HG02943 (cell line): Measurements from ENCODE around the gene PITRM1.
"Not testable (repeated sequence)": the region's sequence is repeated elsewhere in the genome, so short reads cannot be mapped to it uniquely, and the experiment has no call there.

ENCODE experiments used
- ATAC-seq: cut with Tn5 transposase; IDR thresholded peaks from one replicate; pipeline ENCODE4 v1.9.1; 2021; ENCODE audit warnings: mild to moderate bottlenecking, low read depth, moderate library complexity; ENCODE audit not compliant: unreplicated experiment

PITRM1 gene

GRCh38 chr10:3106928-3107425 is 65.6 kb downstream of the PITRM1 start:
- ATAC-seq: no peak

GRCh38 chr10:3106328-3106727 is 66.3 kb downstream of the PITRM1 start:
- ATAC-seq: not testable (repeated sequence)

GRCh38 chr10:3105905-3106304 is 66.7 kb downstream of the PITRM1 start:
- ATAC-seq: no peak

- no peak for ATAC-seq
Observed at GRCh38 chr10:3105166-3105565, 67.4 kb downstream of the PITRM1 start.

GRCh38 chr10:3104251-3104918 is 68.2 kb downstream of the PITRM1 start:
- no peak for ATAC-seq

- ATAC-seq: no peak
Observed at GRCh38 chr10:3103646-3104045, 68.9 kb downstream of the PITRM1 start.

GRCh38 chr10:3102720-3103427 is 69.7 kb downstream of the PITRM1 start:
- no peak for ATAC-seq

GRCh38 chr10:3100856-3101640 is 71.5 kb downstream of the PITRM1 start:
- no peak for ATAC-seq

GRCh38 chr10:3100093-3100792 is 72.3 kb downstream of the PITRM1 start:
- ATAC-seq: no peak

GRCh38 chr10:3099291-3100092 is 73.1 kb downstream of the PITRM1 start:
- no peak for ATAC-seq

- no peak for ATAC-seq
Observed at GRCh38 chr10:3098689-3099088, 73.9 kb downstream of the PITRM1 start.

- no peak for ATAC-seq
Observed at GRCh38 chr10:3097160-3097559, 75.4 kb downstream of the PITRM1 start.

- no peak for ATAC-seq
Observed at GRCh38 chr10:3096149-3096548, 76.4 kb downstream of the PITRM1 start.

- ATAC-seq: peak; percentile 54
Observed at GRCh38 chr10:3095373-3096139, 77.0 kb downstream of the PITRM1 start.

GRCh38 chr10:3094609-3095036 is 78.0 kb downstream of the PITRM1 start:
- no peak for ATAC-seq

GRCh38 chr10:3093996-3094395 is 78.6 kb downstream of the PITRM1 start:
- no peak for ATAC-seq

GRCh38 chr10:3091921-3092320 is 80.7 kb downstream of the PITRM1 start:
- ATAC-seq: no peak

- no peak for ATAC-seq
Observed at GRCh38 chr10:3090914-3091787, 81.4 kb downstream of the PITRM1 start.
